NOMO-1 (cell line): ENCODE results near the gene ARHGAP24.

ENCODE experiments used
- DNase-seq, 2 experiments: peaks; one replicate each; lab custom pipeline; 2025; ENCODE audit not compliant: unreplicated experiment in 2 of 2; lab: John Stamatoyannopoulos, UW

Gene ARHGAP24

DNA sequence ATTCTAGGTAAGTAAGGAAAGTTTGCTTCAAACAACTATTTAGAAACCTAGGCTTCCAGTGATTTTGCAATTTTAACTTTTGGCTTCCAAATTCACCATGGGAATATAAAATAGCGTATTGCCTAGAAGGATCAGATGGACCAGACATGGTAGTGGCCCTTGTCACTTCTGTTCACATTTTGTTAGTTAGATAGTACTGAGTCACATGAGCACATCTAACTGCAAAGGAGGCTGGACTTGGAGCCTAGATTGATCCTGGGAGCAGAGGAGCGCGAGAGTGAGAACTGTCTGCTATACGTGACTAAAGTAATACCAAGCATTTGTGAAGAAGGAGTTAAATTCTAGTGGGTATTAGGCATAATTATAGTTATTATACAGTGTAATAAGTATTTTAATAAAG, 102.4 kb downstream of the ARHGAP24 start:
- no peak for DNase-seq

DNA sequence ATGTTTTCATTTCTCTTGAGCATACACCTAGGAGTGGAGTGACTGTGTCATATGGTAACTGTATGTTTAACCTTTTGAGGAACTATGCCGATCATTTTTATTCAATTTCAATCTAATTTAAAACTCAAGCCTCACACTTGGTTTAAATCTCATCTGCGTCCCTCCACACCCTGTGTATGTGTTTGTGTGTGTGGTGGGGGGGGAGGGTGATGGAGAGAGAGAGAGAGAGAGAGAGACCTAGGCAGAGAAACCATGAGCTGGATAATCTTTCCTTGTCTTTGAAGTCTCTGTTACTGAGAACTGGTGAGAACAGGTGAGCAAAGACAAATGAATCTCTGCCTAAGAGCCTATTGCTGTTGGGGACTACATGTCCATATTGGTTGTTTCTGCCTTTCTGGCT, 105.0 kb downstream of the ARHGAP24 start:
- no peak for DNase-seq

DNA sequence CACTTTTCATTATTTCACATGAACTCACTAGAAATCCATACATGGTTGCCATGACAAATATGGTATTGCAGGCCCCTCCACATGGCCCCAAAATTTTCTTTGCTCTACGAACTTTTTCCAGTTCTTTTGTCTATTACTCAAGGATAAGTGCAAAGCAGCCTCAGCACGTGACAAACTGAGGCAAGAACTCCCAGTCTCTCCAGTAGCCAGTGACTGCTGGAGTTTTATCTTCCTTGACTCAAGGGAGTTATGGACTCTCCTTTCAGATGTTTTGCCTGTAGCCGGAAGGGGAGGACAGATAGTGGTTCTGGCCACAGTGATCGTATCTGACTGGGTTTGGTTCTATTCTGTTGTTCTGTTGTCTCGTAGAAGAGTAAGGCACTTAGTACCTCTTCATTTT, 105.5 kb downstream of the ARHGAP24 start:
- DNase-seq = no peak

DNA sequence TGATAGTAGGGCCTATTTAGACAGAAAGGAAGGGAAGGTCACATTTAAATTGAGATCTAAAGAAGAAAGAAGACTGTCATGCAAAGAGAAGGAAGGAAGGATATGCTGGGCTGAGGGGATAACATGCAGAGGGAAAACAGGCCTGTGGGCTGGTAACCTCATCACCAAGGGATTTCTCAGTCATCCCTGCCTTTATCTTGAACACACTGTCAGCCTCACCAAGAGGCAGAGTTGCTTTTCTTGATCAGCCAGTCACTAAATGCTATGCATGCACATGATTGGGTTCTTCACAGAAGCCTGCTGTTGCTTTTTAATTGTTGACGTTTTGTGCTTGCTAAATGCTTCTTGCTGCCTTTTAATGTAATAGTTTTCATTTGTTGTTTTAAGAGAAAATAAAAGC, 113.0 kb downstream of the ARHGAP24 start:
- no peak for DNase-seq

DNA sequence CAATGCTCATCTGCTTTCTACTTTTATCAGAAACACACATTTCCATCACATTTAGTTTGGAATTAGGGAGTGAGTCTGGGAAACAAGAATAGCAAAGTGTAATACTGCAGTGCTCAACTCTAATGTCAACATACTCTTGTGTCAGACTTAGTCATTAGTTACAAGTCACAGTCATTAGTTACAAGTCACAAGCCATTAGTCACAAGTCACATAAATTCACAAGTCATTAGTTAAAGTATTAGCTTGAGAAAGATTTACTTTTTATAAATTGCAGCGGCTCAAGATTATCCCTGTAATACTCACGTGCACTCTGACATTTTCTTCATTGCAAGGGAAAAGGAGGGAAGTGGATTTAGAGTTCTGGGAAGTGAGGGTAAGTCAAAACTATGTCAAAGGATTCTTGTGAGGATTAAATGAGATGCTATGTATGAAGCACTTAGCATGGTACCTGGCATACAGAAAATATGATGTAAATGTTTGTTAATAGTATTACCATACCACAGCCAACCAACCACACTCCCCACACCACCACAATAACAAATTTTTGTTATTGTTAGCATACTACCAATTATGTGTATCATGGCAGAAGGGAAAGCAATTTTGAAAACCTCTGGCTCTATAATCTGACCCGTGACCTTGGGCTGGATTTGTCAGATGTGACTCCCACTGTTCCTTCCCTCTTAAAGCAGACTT, 116.6 kb downstream of the ARHGAP24 start:
- no peak for DNase-seq

DNA sequence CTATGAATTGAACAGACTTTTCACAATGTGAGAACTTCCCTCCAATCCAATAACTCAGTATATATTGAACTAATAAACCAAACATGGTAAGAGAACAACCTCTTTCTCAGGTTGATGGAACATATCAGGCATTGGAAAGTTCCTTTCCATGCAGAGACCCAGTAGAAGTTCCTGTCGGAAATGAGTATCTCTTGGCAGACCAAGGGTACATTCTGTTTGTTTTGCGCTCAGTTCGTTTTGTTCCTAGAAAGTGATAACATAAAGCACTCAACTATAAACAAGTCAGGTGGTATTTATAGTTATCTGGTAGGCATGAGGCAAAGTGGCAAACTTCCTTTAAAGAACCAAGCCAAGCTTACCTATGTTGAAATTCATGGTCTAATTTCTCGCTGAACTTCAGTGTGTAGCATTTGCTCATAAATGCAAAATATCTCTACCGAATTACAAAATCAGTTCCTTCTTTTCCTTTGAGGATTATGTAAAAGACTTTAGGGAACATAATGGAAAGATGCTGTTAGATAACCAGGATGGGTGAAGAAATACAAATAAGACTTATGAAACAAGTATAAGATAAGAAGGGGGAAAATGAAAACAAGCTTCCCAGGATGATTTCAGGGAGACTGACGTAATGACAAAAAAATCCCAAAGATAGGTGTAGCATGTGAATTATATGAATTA, 120.3 kb downstream of the ARHGAP24 start:
- no peak for DNase-seq

DNA sequence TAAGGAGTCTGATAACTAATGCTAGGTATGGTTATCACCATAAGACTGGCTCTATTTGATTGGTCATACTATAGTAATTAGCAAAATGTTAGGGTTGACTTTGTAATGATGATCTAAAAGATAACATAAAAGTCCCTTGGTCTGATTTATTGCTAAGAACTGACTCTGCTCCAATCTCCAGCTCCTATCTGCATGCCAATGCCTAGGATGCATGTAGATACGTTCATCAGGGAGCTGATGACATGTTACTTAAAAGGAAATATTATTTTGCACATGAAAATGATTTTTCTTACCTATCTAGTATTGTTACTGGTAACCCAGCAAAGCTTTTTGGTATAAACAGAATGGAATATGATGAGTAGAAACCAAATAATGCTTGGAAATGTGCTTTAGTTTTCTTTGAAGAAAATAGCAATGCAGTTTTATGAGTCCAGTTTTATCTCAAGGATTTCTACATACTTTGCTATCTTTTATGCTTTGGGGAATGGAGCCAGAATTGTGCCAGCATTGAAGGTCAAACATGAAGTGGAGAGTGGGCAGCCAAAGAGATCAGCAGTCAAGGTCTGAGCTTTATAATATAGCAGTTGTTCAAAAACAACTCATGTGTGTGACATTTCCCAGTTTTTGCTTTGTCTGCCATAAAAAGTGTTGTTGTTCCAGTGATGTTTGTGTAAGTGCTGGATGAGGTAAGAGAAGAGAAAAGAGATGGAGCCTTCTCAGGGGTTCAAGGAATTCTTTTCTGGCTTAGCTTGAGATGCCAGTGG, 121.0 kb downstream of the ARHGAP24 start:
- DNase-seq = no peak

DNA sequence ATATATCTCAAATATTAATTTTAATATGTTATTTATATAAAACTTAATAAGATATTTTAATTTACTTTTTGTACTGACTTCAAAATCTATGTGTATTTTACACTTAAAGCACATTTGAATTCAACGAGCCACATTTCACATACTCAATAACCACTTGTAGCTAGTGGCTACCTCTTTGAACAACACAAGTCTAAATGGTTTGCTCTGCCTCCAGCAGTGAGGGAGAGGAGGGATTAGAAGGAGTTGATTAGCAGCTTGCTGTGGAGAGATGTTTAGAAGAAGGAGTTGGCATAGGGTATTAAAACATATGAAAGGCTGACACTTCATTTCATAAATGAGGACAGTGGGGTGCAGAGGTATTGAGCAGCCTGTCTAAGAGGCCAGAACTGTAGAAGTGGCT, 124.0 kb downstream of the ARHGAP24 start:
- DNase-seq = no peak

DNA sequence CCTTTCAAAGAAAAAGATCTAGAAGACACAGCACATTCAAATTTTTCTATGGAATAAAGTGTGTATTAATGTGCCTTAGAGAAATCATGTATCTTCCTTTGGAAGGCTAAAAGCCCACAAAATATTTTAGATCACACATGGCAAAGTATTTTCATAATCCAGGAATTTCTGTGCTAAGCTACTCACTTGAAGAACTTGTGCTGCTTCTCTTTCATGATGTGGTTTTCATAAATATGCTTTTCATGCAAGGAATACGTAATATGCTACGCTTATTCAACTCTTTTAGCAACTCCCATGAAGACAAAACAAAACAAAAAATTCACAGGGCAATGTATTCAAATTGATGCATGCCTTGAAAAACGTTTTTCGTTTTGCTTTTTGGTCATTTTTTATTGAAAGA, 125.6 kb downstream of the ARHGAP24 start:
- DNase-seq = no peak

DNA sequence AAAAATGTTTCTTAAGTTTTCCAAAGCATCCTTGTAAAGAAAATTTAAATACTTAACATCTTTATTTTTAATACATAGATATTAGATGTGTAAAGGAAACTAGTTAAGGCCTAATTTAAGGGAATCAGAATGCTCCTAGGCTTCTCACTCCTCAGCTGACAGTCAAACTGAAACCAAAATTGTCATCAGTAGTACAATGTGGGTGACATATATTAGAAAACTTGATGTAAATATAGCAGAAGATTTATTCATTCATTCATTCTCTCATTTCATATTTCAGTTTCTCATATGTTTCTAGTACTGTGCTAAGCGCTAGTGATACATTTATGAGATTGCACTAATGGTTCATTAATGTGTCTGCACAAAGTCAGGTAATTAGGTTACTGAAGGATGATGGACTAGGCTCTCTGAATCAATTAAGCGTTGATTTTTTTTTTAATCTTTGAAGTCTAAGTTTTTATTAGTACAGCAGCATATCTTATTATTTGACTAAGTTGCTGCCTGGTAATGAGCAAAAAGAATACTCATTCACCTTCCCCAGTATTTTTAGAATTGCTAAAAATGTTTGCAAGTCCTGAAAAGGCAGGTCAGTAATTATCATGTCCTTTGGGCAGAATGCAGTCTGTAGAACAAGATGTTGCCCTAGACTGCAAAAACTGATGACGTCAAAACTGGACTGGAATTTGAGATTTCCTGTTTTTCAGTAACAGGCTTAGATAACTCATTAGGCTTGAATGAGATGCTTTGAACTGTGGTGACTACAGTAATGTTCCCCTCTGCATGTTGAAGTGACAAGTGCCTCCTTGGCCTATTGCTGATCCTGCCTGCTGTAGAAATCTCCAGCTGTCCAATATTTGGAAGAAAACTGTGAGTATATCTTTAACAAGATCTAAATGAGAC, 128.7 kb downstream of the ARHGAP24 start:
- no peak for DNase-seq

DNA sequence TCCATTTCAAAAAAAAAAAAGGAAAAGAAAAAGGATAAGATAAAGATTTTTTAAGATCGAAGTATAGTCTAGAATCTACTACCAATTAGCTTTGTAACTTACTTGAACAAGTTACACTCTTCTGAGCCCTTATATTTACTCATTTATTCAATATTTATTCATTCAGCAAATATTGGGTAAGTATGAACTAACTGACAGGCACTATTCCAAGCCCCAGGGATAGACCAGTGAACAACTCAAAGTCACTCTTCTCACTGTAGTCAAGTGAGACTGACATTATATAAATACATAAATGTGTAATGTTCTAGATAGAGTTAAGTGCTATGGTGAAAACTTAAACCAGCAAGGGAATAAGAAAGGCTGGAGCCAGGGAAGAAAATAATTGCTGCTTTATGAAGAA, 131.6 kb downstream of the ARHGAP24 start:
- no peak for DNase-seq

DNA sequence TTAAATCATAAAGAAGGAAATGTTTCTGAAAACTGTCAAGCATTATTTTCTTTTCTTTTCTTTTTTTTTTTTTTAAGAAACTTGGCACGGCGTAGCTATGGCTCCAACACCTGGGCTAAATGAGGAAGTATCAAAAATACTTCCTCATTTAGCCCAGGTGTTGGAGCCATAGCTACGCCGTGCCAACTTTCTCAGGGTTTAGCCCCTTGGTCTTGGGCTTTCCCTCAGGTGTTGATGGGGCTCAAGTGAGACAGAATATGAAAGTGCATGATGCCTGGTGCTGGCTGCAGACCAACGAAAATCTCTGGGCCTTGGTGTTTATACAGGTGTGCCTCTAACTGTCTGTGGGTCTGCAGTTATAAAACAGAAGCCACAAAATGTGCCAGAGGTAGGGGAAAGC, 132.7 kb downstream of the ARHGAP24 start:
- no peak for DNase-seq

DNA sequence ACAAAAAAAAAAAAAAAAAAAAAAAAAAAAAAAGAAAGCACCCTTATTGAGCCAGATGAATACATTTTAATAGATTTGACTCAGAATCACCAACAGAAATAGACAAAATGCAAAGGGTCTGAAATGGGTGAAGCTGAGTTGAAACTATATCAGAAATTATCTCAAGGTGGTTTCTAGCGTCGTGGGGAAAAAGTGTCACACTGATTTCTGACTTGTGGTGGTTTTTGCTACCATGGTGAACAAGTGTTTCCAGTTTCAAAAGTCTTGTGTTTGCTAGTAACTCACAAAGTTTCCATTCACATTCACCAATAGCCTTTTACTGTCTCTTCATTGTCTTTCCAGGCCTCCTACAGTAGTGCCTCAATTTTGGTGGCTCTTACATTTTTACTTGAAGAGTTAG, 135.5 kb downstream of the ARHGAP24 start:
- DNase-seq = no peak

DNA sequence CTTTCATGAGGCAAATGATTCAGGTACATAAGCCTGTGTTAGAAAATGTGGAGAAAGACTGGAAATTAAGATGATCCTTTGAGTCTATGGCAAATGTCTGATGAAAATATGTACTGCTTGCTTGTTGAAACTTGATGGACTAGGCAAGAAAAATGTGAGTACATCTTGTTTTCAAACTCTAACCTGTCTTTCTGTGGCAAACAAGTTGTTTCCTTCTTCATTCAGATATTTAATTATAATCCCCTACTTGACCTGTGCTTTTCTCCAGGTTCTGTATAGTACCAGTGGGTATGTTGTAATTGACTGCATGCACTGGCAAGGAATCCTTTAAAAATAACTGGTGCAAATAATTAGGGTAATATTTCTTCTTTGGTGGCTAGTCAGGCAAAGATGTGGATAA, 136.7 kb downstream of the ARHGAP24 start:
- DNase-seq = no peak

DNA sequence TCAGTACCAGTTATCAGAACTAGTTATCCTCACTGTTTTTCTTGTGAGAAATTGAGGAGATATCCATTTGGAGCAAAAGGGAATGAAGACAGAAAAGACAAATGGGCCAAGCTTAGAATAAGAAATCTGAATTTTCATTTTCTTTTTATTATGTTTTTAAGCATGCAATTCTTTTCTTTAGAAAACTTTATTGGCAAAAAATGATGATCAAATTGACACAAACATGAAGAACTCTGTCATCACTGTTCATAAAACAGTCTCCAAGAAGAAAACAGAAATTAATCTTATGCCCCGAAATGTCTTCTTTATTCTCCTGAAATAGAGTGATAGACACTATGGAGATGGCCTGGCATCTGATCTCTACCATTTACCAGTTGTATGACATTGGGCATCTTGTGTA, 139.0 kb downstream of the ARHGAP24 start:
- no peak for DNase-seq

DNA sequence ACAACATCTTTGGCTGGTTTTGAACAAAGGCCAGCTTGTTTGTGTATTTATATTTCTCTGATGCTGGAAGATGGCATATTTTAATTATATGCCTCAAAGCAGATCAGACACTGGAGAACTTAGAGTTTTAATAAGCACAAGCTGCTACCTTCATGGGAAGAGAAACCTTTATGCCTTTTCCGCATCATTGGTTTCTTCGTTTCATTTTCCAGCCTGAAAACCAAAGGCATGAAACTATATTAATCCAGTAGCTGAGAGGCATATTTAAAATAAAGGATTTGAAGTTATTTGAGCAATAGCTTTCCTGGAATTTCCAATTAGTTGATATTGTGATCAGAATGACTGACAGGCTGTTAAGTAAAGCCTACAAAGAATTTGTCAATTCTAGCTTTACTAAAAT, 141.0 kb downstream of the ARHGAP24 start:
- no peak for DNase-seq

DNA sequence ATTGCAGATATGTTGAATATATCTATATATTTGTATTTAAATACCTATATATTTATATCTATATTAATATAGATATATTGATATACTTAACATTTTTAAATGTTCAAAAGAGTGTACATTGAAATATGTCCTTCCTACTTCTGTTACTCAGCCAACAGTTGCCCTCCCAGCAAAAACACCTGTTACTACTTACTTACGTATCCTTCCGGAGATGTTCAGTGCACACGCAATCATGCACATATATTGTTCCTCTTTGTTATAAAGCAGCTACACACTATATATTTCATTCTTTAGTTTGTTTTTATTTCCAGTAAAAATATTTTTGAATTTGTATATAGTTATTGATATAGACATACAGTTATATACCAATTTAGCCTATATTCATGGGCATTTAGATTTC, 142.3 kb downstream of the ARHGAP24 start:
- no peak for DNase-seq

DNA sequence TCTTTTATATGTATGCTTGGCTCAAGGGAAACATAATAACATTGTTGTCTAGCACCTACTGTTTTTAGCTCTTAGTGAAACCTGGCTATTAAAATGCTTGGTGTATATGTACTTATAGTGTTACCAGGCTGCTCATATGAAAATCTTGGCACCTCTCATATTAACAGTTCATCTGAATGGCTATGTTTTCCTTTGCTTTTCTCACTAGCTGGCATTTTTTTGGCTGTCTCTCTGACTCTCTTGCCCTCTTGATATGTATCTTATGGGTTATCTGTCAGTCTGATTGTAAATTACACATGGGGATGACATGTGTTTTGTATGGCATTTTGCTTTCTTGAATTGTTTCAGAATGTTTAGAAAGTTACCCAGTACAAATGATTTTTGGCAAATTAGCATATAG, 158.0 kb downstream of the ARHGAP24 start:
- DNase-seq = no peak

DNA sequence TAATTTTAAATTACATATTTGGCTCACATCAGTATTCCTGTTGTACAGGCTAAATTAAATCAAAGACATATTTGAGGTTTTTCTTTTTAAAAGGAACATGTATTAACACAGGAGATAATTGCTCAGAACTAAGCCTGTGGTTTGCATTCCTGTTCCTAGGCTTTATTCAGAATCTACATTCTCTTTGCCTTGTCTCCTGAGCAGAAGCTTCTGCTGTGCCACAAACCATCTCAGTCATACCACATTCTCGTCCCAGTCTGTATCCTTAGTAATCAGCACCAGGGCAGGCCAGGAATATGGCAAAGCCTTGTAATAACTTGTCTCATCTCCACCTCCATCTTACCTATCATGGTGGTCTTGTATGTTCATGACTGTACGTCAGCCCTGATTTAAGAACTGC, 162.8 kb downstream of the ARHGAP24 start:
- no peak for DNase-seq

DNA sequence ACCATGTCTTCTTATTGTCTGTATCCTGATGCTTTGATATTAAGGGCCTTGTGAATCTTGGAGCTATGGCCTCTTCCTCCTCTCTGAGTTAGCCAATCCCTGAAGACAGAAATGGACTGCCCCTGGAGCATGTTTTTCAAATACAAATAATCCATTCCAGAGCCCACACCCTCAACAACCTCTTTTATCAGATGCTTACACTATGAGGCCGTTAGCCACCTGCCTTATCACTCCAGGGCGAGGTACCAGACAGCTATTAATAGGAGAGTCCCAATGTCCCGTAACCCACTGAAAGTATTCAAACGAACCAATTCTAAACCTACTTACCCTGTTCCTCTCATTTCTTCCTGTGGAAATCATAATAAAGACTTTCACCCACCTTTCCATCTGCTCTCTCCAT, 165.0 kb downstream of the ARHGAP24 start:
- DNase-seq = no peak
